Measurements from ENCODE around the gene AKNA.

DNA sequence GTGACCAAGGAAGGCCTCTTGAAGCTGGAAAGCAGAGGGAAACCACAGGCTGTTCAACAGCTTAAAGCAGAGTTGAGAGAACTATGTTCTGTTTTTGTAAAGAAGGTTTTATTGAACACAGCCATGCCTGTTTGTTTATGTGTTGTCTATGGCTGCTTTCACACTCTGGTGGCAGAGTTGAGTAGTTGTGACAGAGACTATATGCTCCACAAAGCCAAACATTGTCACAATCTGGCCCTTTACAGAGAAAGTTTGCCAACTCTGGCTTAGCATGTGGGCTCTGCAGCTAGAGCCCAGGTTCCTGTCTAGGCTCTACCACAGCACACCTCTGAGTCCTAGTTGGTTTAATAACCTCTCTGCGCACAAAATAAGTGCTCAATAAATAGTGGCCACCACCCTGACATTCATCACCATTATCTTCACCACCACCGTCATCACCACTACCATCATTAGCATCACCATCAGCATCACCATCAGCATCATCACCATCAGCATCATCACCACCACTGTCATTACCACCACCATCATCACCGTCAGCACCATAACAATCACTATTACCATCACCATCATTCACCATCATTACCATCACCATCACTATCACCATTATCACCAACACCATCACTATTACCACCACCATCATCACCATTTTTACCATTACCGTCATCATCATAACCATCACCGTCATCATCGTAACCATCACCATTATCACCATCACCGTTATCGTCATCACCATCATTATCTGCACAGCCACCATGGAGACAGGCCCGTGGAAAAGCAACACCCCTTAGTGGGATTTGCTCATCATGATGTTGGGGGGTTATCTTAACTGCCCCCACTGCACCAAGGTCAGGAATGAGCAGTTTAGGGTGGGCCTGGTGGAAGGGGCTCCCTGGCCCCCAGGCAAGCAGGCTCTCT lies 18.3 kb downstream of the AKNA start:
- no peak for TF ChIP-seq EP300 (IDR thresholded peaks at IDR 0.05)
- TF ChIP-seq, protein P1, sequence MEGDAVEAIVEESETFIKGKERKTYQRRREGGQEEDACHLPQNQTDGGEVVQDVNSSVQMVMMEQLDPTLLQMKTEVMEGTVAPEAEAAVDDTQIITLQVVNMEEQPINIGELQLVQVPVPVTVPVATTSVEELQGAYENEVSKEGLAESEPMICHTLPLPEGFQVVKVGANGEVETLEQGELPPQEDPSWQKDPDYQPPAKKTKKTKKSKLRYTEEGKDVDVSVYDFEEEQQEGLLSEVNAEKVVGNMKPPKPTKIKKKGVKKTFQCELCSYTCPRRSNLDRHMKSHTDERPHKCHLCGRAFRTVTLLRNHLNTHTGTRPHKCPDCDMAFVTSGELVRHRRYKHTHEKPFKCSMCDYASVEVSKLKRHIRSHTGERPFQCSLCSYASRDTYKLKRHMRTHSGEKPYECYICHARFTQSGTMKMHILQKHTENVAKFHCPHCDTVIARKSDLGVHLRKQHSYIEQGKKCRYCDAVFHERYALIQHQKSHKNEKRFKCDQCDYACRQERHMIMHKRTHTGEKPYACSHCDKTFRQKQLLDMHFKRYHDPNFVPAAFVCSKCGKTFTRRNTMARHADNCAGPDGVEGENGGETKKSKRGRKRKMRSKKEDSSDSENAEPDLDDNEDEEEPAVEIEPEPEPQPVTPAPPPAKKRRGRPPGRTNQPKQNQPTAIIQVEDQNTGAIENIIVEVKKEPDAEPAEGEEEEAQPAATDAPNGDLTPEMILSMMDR (IDR thresholded peaks at IDR 0.05) = no peak
- TF ChIP-seq POLR2A (IDR thresholded peaks at IDR 0.05; ENCODE audit: low read depth) = no peak
- TF ChIP-seq POLR2AphosphoS5 (IDR thresholded peaks at IDR 0.05) = no peak
